GM12873 (cell line): Measurements from ENCODE around the gene NPBWR2.

Source experiments
- TF ChIP-seq, protein P1 (sequence below): IDR thresholded peaks from 2 replicates; pipeline ENCODE4 v1.5.1; 2012; ENCODE audit warnings: low read depth, mild to moderate bottlenecking, moderate library complexity, low read length, control low read depth; ENCODE audit not compliant: insufficient read depth; ENCODE audit errors: missing control alignments

Gene NPBWR2

DNA sequence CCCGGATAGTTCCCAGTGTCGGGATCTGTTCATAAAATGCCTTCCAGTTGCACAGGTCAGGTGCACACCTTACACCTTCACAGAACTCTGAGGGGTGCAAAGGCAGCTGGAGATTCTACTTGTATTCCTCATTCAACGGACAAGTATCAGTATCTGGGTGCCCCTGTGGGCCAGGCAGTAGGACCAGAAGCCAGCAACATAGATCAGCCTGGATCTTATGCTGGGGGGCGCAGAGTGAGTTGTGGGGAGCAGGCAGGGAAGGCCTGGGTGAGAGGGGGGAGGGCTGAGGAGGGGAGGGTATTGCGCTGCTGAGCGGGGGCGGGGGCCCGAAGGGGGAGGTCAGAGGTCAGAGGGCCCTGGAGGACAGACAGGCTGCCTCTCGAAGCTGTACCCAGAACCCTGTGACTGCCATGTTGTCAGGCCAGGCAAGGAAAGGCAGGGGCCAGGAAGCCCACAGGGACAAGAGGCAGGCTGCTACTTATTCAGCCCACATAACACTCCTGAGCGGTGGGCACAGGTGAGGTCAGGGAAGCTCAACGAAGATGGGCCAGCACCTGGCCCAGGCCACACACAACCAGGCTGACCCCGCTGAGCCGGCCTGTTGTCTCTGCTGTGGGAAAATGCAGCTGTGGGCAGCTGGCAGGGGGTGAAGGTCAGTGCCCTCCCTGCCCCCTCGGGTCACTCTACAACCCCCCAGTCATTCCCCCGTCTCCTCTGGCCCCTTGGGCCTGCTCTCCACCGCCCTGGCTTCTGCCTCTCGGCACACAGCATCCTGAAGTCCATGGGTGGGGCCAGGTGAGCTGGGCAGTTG is 26.3 kb downstream of the NPBWR2 start:
- TF ChIP-seq, protein P1, sequence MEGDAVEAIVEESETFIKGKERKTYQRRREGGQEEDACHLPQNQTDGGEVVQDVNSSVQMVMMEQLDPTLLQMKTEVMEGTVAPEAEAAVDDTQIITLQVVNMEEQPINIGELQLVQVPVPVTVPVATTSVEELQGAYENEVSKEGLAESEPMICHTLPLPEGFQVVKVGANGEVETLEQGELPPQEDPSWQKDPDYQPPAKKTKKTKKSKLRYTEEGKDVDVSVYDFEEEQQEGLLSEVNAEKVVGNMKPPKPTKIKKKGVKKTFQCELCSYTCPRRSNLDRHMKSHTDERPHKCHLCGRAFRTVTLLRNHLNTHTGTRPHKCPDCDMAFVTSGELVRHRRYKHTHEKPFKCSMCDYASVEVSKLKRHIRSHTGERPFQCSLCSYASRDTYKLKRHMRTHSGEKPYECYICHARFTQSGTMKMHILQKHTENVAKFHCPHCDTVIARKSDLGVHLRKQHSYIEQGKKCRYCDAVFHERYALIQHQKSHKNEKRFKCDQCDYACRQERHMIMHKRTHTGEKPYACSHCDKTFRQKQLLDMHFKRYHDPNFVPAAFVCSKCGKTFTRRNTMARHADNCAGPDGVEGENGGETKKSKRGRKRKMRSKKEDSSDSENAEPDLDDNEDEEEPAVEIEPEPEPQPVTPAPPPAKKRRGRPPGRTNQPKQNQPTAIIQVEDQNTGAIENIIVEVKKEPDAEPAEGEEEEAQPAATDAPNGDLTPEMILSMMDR, result no peak

GRCh38 chr20:64080013-64080812 is 27.2 kb downstream of the NPBWR2 start, which contains the start of gene OPRL1:
OPRL1 (plus strand) TSS chr20:64080082; CDS start chr20:64092721, 12,639 bp downstream.
- TF ChIP-seq, protein P1, result no peak

DNA sequence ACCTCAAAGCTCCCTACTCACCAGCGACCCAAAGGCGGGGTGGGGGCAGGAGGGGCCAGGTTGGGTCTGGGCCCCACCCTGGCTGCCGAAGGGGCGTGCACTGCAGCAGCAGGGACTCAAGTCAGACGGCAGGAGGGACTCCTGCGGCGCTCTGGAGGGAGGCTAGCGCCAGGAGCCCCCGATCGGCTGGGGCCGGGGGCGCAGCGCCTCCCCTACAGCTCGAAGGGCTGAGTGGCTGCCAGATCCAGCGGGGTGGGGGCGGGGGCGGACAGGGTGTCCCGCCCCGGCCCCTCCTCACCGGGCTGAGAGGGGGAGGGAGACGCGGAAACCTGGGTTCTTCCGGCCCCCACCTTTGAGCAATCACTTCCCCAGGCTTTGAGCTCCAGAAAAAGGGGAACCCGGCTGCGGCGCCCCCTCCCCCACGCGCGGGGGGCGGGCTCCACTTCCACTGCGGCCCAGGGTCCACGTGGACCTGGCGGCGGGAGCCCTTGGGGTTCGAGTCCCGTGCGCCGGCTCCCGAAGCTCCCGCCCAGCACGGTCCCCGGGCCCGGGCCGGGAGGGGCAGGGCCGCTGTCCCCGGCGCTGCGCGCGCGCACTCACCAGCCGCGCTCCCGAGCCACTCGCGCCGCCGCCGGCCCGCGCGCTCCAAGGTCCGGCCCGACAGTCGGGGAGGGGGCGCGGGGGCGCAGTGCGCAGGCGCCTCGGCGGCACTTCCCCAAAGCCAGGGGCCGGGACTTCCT is 27.9 kb downstream of the NPBWR2 start, which contains the start of gene RGS19:
Gene RGS19, minus strand, starts transcription at position 246 of the 740 bp plus-strand sequence. CDS start 2,632 bp downstream, outside the sequence.
- TF ChIP-seq, protein P1, result no peak

DNA sequence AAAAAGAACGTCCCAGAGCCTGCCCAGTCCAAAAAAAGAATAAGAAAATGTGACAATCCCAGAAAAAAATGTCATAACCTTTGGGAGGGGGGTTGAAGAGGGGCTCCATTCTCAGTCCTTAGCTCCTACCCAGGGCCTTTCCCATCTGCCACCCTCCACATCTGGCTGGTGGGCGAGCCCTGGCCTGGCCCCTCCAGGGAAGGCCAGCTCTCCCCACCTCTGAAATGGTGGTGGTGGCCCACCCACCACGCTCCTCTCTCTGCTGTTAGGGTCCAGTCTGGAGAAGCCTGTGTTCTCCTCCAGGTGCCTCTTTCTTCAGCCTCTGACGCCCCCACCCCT is 28.5 kb downstream of the NPBWR2 start:
- TF ChIP-seq, protein P1, result no peak

- TF ChIP-seq, protein P1, result peak; percentile 3
Measured at GRCh38 chr20:64077876-64078551, 29.4 kb downstream of the NPBWR2 start.

DNA sequence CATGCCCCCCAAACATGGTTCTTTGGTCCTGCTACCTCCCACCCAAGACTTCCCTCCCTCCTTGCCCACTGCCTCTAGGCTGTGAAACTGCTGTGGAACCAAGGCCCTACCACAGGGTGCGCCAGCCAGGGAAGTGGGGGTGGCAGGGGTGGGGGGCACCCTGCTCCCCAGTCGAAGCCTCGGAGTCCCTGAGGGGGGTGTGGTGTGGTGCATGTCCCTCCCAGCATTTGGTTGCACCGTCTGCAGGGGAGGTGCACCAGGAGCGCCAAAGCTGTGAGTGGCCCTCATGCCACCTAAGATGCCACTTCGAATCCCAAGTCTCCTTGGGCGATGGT is 29.9 kb downstream of the NPBWR2 start:
- TF ChIP-seq, protein P1, result no peak
